ENCODE results near the gene CPN1. TPM values are rescaled to one million over a fixed set of nuclear protein-coding genes. Genes with fewer than 3 reads are reported as not detected.
A peak's percentile ranks its signal among the peaks of the same experiment; 100 is the strongest.

Gene CPN1
- total RNA-seq, 1 experiment from 2014 or later: 0.12 TPM

GRCh38 chr10:99995269-99995668 lies 86.4 kb downstream of the CPN1 start:
- ChIA-PET CTCF (interaction anchor here (1.8 kb wide), 1 partner anchor 14 kb away, joined by 5 read pairs; the partner anchor contains the start of gene DNMBP), RAD21 (ENCODE audit: low non-redundant PET in 1 of 2, low total read pairs in 2 of 2, uncharacterized antibody in 2 of 2, unreplicated experiment in 2 of 2) (no interaction called here), POLR2A (interaction anchor here (1.7 to 2.0 kb wide), 2 partner anchors 11 to 15 kb away, joined by 4 to 10 read pairs; no protein-coding TSS in a partner anchor)
- H3K27me3 ChIP-seq (ENCODE audit: insufficient read depth, low read length): no peaks in the 10 kb centered on the region
- no peaks in the 10 kb centered on the region for H3K9me3 ChIP-seq (ENCODE audit: control insufficient read depth in 1 of 2, insufficient read depth in 1 of 2, low read depth in 1 of 2, low read length in 2 of 2)
- H3K9me2 ChIP-seq (ENCODE audit: insufficient read depth): no peaks in the 10 kb centered on the region
- intact Hi-C loops (cut with micrococcal nuclease): no loop called here
- BruUV-seq (replicated peaks): no TSS peak
- no peak for TF ChIP-seq YY1 (IDR thresholded peaks at IDR 0.05; ENCODE audit: extremely low read depth, insufficient replicate concordance, low read depth, low read length)
- no peak for TF ChIP-seq FOSL1 (IDR thresholded peaks at IDR 0.05; ENCODE audit: low read depth)
- DNase-seq (ENCODE audit: low read depth, low spot score): no peak
- no peak overlapping the region for H2AFZ ChIP-seq (ENCODE audit: low read depth, low read length, poor library complexity, severe bottlenecking)
- peaks cover 19% of the 10 kb centered on the region; the same call in 1 of the 2 replicates for H4K20me1 ChIP-seq (ENCODE audit: insufficient read depth)
- peaks cover 100% of the 10 kb centered on the region for H3K79me2 ChIP-seq (ENCODE audit: insufficient read depth, low read length)
- H3K9ac ChIP-seq (ENCODE audit: low read length): no peak overlapping the region
- H3K4me1 ChIP-seq (ENCODE audit: control insufficient read depth in 1 of 2, insufficient read depth in 2 of 2, low read length in 2 of 2): peaks cover 45 to 56% of the 10 kb centered on the region in 2 experiments
- no peak overlapping the region for H3K27ac ChIP-seq (ENCODE audit: low read depth, low read length)
- ATAC-seq: no peak
- no peak overlapping the region for H3K4me3 ChIP-seq (replicated peaks in 1 of 2; ENCODE audit: low read depth in 1 of 2, low read length in 2 of 2)
- H3K36me3 ChIP-seq (ENCODE audit: control insufficient read depth in 1 of 2, insufficient read depth in 2 of 2, low read length in 2 of 2): peaks cover 0 to 14% of the 10 kb centered on the region in 2 experiments; a peak in 1 of 4 replicates
- H3K4me2 ChIP-seq (ENCODE audit: low read length): peak overlapping the region; percentile 5; the same call in 1 of the 2 replicates

GRCh38 chr10:99994801-99995200 lies 86.9 kb downstream of the CPN1 start:
- H3K27me3 ChIP-seq (ENCODE audit: insufficient read depth, low read length): no peaks in the 10 kb centered on the region
- H3K9ac ChIP-seq (ENCODE audit: low read length): no peak overlapping the region
- TF ChIP-seq ZNF274 (IDR thresholded peaks at IDR 0.05; ENCODE audit: low read depth, low read length): no peak
- no peak for TF ChIP-seq CBX3 (IDR thresholded peaks at IDR 0.05; ENCODE audit: low read depth)
- TF ChIP-seq, protein P1, sequence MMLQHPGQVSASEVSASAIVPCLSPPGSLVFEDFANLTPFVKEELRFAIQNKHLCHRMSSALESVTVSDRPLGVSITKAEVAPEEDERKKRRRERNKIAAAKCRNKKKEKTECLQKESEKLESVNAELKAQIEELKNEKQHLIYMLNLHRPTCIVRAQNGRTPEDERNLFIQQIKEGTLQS (IDR thresholded peaks at IDR 0.05): no peak
- TF ChIP-seq CEBPB (IDR thresholded peaks at IDR 0.05; ENCODE audit: low read depth): no peak
- no peak for TF ChIP-seq JUND (IDR thresholded peaks at IDR 0.05)
- no peak for TF ChIP-seq REST (IDR thresholded peaks at IDR 0.05; ENCODE audit: low read depth)
- TF ChIP-seq FOSL1 (IDR thresholded peaks at IDR 0.05; ENCODE audit: low read depth): no peak
- no peak for TF ChIP-seq EZH2phosphoT487 (IDR thresholded peaks at IDR 0.05; ENCODE audit: borderline replicate concordance)
- no peak for TF ChIP-seq SP1 (IDR thresholded peaks at IDR 0.05; ENCODE audit: low read depth)
- TF ChIP-seq RAD21 (IDR thresholded peaks at IDR 0.05; ENCODE audit: low read depth): no peak
- no peak for TF ChIP-seq EGR1 (IDR thresholded peaks at IDR 0.05; ENCODE audit: low read depth)
- TF ChIP-seq SRF (IDR thresholded peaks at IDR 0.05; ENCODE audit: low read depth): no peak
- TF ChIP-seq, protein P2, sequence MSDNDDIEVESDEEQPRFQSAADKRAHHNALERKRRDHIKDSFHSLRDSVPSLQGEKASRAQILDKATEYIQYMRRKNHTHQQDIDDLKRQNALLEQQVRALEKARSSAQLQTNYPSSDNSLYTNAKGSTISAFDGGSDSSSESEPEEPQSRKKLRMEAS (IDR thresholded peaks at IDR 0.05): no peak
- no peak for TF ChIP-seq POLR2A (IDR thresholded peaks at IDR 0.05; ENCODE audit: borderline replicate concordance, extremely low read depth, insufficient read depth, insufficient read length)
- POLR2A ChIA-PET: interaction anchor here (1.7 kb wide), 1 partner anchor 14 kb away, joined by 4 read pairs; no protein-coding TSS in a partner anchor
- H3K36me3 ChIP-seq (ENCODE audit: control insufficient read depth in 1 of 2, insufficient read depth in 2 of 2, low read length in 2 of 2): peaks cover 0 to 14% of the 10 kb centered on the region in 2 experiments; a peak in 1 of 4 replicates
- peak overlapping the region; percentile 5; the same call in 1 of the 2 replicates for H3K4me2 ChIP-seq (ENCODE audit: low read length)
- no peaks in the 10 kb centered on the region for H3K9me2 ChIP-seq (ENCODE audit: insufficient read depth)
- intact Hi-C loops (cut with micrococcal nuclease): no loop called here
- H4K20me1 ChIP-seq (ENCODE audit: insufficient read depth): peaks cover 19% of the 10 kb centered on the region; the same call in 1 of the 2 replicates
- no peak overlapping the region for H3K27ac ChIP-seq (ENCODE audit: low read depth, low read length)
- RAD21 ChIA-PET (ENCODE audit: low non-redundant PET in 1 of 2, low total read pairs in 2 of 2, uncharacterized antibody in 2 of 2, unreplicated experiment in 2 of 2): no interaction called here
- H3K4me3 ChIP-seq (replicated peaks in 1 of 2; ENCODE audit: low read depth in 1 of 2, low read length in 2 of 2): no peak overlapping the region
- no peaks in the 10 kb centered on the region for H3K9me3 ChIP-seq (ENCODE audit: control insufficient read depth in 1 of 2, insufficient read depth in 1 of 2, low read depth in 1 of 2, low read length in 2 of 2)
- H2AFZ ChIP-seq (ENCODE audit: low read depth, low read length, poor library complexity, severe bottlenecking): no peak overlapping the region
- ATAC-seq (no peak), DNase-seq (ENCODE audit: low read depth, low spot score) (no peak)
- peaks cover 100% of the 10 kb centered on the region for H3K79me2 ChIP-seq (ENCODE audit: insufficient read depth, low read length)
- BruUV-seq (replicated peaks): no TSS peak
- H3K4me1 ChIP-seq (ENCODE audit: control insufficient read depth in 1 of 2, insufficient read depth in 2 of 2, low read length in 2 of 2): peaks cover 41 to 51% of the 10 kb centered on the region in 2 experiments
- CTCF ChIA-PET: interaction anchor here (1.7 to 1.8 kb wide), 2 partner anchors 15 to 51 kb away, joined by 3 to 5 read pairs; partner anchors contain the start of gene DNMBP
